SK-N-MC (cell line): ENCODE data around the gene KCNJ6.

ENCODE experiments used
- DNase-seq: peaks from one replicate; pipeline ENCODE4 v3.0.0-alpha.2; 2011; ENCODE audit warnings: low read depth, low spot score
- H3K27ac ChIP-seq: fragments of 200-600 bp; sonication (generic); 2 replicates; pipeline ENCODE4 v1.5.1; 2016; ENCODE audit warnings: mixed run types
- H3K36me3 ChIP-seq: fragments of 200-600 bp; sonication (generic); 2 replicates; pipeline ENCODE4 v1.6.1; 2017; ENCODE audit warnings: antibody characterized with exemption, low read length, mixed read lengths; ENCODE audit not compliant: insufficient read depth
- H3K4me3 ChIP-seq: fragments of 200-600 bp; sonication (generic); 2 replicates; pipeline ENCODE4 v1.5.1; 2016
- H3K9ac ChIP-seq: fragments of 200-600 bp; sonication (generic); 2 replicates; pipeline ENCODE4 v1.8.0; 2017; ENCODE audit warnings: mixed run types, mixed read lengths; ENCODE audit not compliant: insufficient read length
- H3K9me3 ChIP-seq: fragments of 200-600 bp; sonication (generic); 2 replicates; pipeline ENCODE4 v1.6.1; 2017; ENCODE audit warnings: low read depth, mild to moderate bottlenecking, antibody characterized with exemption, low read length, moderate library complexity, mixed read lengths
- EZH2 ChIP-seq: fragments of 200-600 bp; sonication (generic); IDR thresholded peaks from one replicate; pipeline ENCODE4 v1.6.1; 2017; ENCODE audit warnings: antibody characterized with exemption
- FOXP2 ChIP-seq: optimal IDR thresholded peaks from 2 replicates; pipeline ENCODE3; 2011; ENCODE audit warnings: mild to moderate bottlenecking, moderate library complexity; ENCODE audit not compliant: insufficient read depth; ENCODE audit errors: extremely low read length, control extremely low read depth
- POLR2AphosphoS5 ChIP-seq: IDR thresholded peaks from 2 replicates; pipeline ENCODE4 v1.6.1; 2012; ENCODE audit warnings: mild to moderate bottlenecking, low read depth, low read length, borderline replicate concordance

The KCNJ6 gene

GRCh38 chr21:37811711-37812110 is 104.5 kb downstream of the KCNJ6 start:
- no peaks in the 10 kb centered on the region for H3K36me3 ChIP-seq
- H3K9me3 ChIP-seq, result no peaks in the 10 kb centered on the region
- no peak for TF ChIP-seq EZH2
- TF ChIP-seq POLR2AphosphoS5, result no peak
- no peak for TF ChIP-seq FOXP2
- no peak overlapping the region for H3K4me3 ChIP-seq
- H3K27ac ChIP-seq, result no peak overlapping the region
- no peak for DNase-seq
- H3K9ac ChIP-seq, result no peak overlapping the region

GRCh38 chr21:37808261-37808660 is 108.0 kb downstream of the KCNJ6 start:
- Histone ChIP-seq H3K36me3 (no peaks in the 10 kb centered on the region), H3K4me3 (no peak overlapping the region), H3K9me3 (no peaks in the 10 kb centered on the region), H3K27ac (no peak overlapping the region), H3K9ac (no peak overlapping the region)
- no peak for DNase-seq
- TF ChIP-seq FOXP2 (no peak), EZH2 (no peak), POLR2AphosphoS5 (no peak)

- H3K27ac ChIP-seq, result no peak overlapping the region
- TF ChIP-seq POLR2AphosphoS5 (no peak), EZH2 (no peak), FOXP2 (no peak)
- H3K9ac ChIP-seq, result no peak overlapping the region
- no peaks in the 10 kb centered on the region for H3K9me3 ChIP-seq
- no peak overlapping the region for H3K4me3 ChIP-seq
- no peak for DNase-seq
- no peaks in the 10 kb centered on the region for H3K36me3 ChIP-seq
These were observed 111.0 kb downstream of the KCNJ6 start for GRCh38 chr21:37805266-37805665.

- TF ChIP-seq POLR2AphosphoS5, result no peak
- TF ChIP-seq EZH2, result no peak
- TF ChIP-seq FOXP2, result no peak
- H3K9me3 ChIP-seq, result no peaks in the 10 kb centered on the region
- no peak for DNase-seq
- H3K9ac ChIP-seq, result no peak overlapping the region
- no peak overlapping the region for H3K27ac ChIP-seq
- no peak overlapping the region for H3K4me3 ChIP-seq
- H3K36me3 ChIP-seq, result no peaks in the 10 kb centered on the region
These were observed 112.3 kb downstream of the KCNJ6 start for GRCh38 chr21:37804001-37804400.

GRCh38 chr21:37803101-37803651 is 113.1 kb downstream of the KCNJ6 start:
- Histone ChIP-seq H3K9me3 (no peaks in the 10 kb centered on the region), H3K27ac (no peak overlapping the region), H3K4me3 (no peak overlapping the region), H3K36me3 (no peaks in the 10 kb centered on the region), H3K9ac (no peak overlapping the region)
- DNase-seq, result no peak
- TF ChIP-seq POLR2AphosphoS5, result no peak
- TF ChIP-seq EZH2, result no peak
- no peak for TF ChIP-seq FOXP2

- TF ChIP-seq EZH2, result no peak
- no peak for TF ChIP-seq POLR2AphosphoS5
- DNase-seq, result no peak
- no peaks in the 10 kb centered on the region for H3K36me3 ChIP-seq
- no peak overlapping the region for H3K9ac ChIP-seq
- H3K27ac ChIP-seq, result no peak overlapping the region
- no peak overlapping the region for H3K4me3 ChIP-seq
- no peaks in the 10 kb centered on the region for H3K9me3 ChIP-seq
These were observed 115.7 kb downstream of the KCNJ6 start for GRCh38 chr21:37800456-37801061.

- H3K36me3 ChIP-seq, result no peaks in the 10 kb centered on the region
- H3K9ac ChIP-seq, result no peak overlapping the region
- H3K4me3 ChIP-seq, result no peak overlapping the region
- no peak overlapping the region for H3K27ac ChIP-seq
- H3K9me3 ChIP-seq, result no peaks in the 10 kb centered on the region
- no peak for DNase-seq
- TF ChIP-seq FOXP2 (no peak), EZH2 (no peak), POLR2AphosphoS5 (no peak)
These were observed 116.2 kb downstream of the KCNJ6 start for GRCh38 chr21:37800057-37800455.

- TF ChIP-seq EZH2 (no peak), FOXP2 (no peak), POLR2AphosphoS5 (no peak)
- no peak for DNase-seq
- Histone ChIP-seq H3K4me3 (no peak overlapping the region), H3K9me3 (no peaks in the 10 kb centered on the region), H3K36me3 (no peaks in the 10 kb centered on the region), H3K9ac (no peak overlapping the region), H3K27ac (no peak overlapping the region)
These were observed 116.8 kb downstream of the KCNJ6 start for GRCh38 chr21:37799211-37800056.
